SK-N-SH treated with all-trans-retinoic acid at 6 μM for 48 hours (cell line): Measurements from ENCODE around the gene AKAP6.

Experiments
- ATAC-seq: fragments of 200-7000 bp; cut with Tn5 transposase; 3 replicates; pipeline ENCODE4 v1.9.1; 2020; ENCODE audit warnings: mild to moderate bottlenecking, moderate library complexity
- ARNTL ChIP-seq: fragments of 450-650 bp; formaldehyde crosslinking; IDR thresholded peaks from 2 replicates; pipeline ENCODE4 v1.5.0; 2020; ENCODE audit warnings: low read depth, mild to moderate bottlenecking, moderate library complexity, borderline replicate concordance
- CSDC2 ChIP-seq: fragments of 250-450 bp; sonication (Bioruptor Pico); IDR thresholded peaks from 2 replicates; pipeline ENCODE4 v1.5.0; 2020; ENCODE audit warnings: mild to moderate bottlenecking, moderate library complexity
- ESRRG ChIP-seq: fragments of 250-450 bp; sonication (Bioruptor Pico); IDR thresholded peaks from 2 replicates; pipeline ENCODE4 v1.6.1; 2021; ENCODE audit warnings: mild to moderate bottlenecking
- GLIS3 ChIP-seq: fragments of 250-450 bp; sonication (Bioruptor Pico); IDR thresholded peaks from 2 replicates; pipeline ENCODE4 v1.5.0; 2020; ENCODE audit warnings: mild to moderate bottlenecking, moderate library complexity
- ISL1 ChIP-seq: fragments of 250-450 bp; sonication (Bioruptor Pico); IDR thresholded peaks from 2 replicates; pipeline ENCODE4 v2.1.2; 2022; ENCODE audit warnings: mild to moderate bottlenecking, moderate library complexity
- OSR1 ChIP-seq: fragments of 250-450 bp; sonication (Bioruptor Pico); IDR thresholded peaks from 2 replicates; pipeline ENCODE4 v1.8.0; 2022; ENCODE audit warnings: moderate library complexity, mild to moderate bottlenecking, inconsistent platforms
- PPARA ChIP-seq: fragments of 250-450 bp; sonication (Bioruptor Pico); IDR thresholded peaks from 2 replicates; pipeline ENCODE4 v1.5.0; 2020; ENCODE audit warnings: mild to moderate bottlenecking, borderline replicate concordance
- RARB ChIP-seq: fragments of 250-450 bp; sonication (Bioruptor Pico); IDR thresholded peaks from 2 replicates; pipeline ENCODE4 v1.8.0; 2021; ENCODE audit warnings: mild to moderate bottlenecking, moderate library complexity
- TCF4 ChIP-seq: fragments of 250-450 bp; sonication (Bioruptor Pico); IDR thresholded peaks from 2 replicates; pipeline ENCODE4 v1.8.0; 2021; ENCODE audit warnings: mild to moderate bottlenecking, moderate library complexity, borderline replicate concordance
- TOX ChIP-seq: fragments of 250-450 bp; sonication (Bioruptor Pico); IDR thresholded peaks from 2 replicates; pipeline ENCODE4 v1.8.0; 2021; ENCODE audit warnings: mild to moderate bottlenecking, moderate library complexity, borderline replicate concordance
- TSHZ2 ChIP-seq: fragments of 250-450 bp; sonication (Bioruptor Pico); IDR thresholded peaks from 2 replicates; pipeline ENCODE4 v1.5.0; 2020; ENCODE audit warnings: mild to moderate bottlenecking, moderate library complexity
- ZC3H10 ChIP-seq: fragments of 250-450 bp; sonication (Bioruptor Pico); IDR thresholded peaks from 2 replicates; pipeline ENCODE4 v1.5.1; 2021; ENCODE audit warnings: mild to moderate bottlenecking, moderate library complexity
- ZFP3 ChIP-seq: fragments of 250-450 bp; sonication (Bioruptor Pico); IDR thresholded peaks from 2 replicates; pipeline ENCODE4 v1.5.0; 2020; ENCODE audit warnings: mild to moderate bottlenecking, moderate library complexity
- ZFP30 ChIP-seq: fragments of 450-650 bp; formaldehyde crosslinking; IDR thresholded peaks from 2 replicates; pipeline ENCODE4 v1.5.0; 2022; ENCODE audit warnings: mild to moderate bottlenecking, moderate library complexity
- ZNF565 ChIP-seq: fragments of 450-650 bp; formaldehyde crosslinking; conservative IDR thresholded peaks from 2 replicates; pipeline ENCODE4 v1.5.0; 2020; ENCODE audit warnings: low read depth, mild to moderate bottlenecking, moderate library complexity
- ZNF70 ChIP-seq: fragments of 450-650 bp; formaldehyde crosslinking; IDR thresholded peaks from 2 replicates; pipeline ENCODE4 v1.5.0; 2020; ENCODE audit warnings: mild to moderate bottlenecking, moderate library complexity
- ZNF8 ChIP-seq: fragments of 450-650 bp; formaldehyde crosslinking; IDR thresholded peaks from 2 replicates; pipeline ENCODE4 v1.5.0; 2020; ENCODE audit warnings: mild to moderate bottlenecking, moderate library complexity
- TF ChIP-seq, protein P1 (sequence below): fragments of 250-450 bp; sonication (Bioruptor Pico); IDR thresholded peaks from 2 replicates; pipeline ENCODE4 v1.5.1; 2021; ENCODE audit warnings: mild to moderate bottlenecking, moderate library complexity
- TF ChIP-seq, protein P2 (sequence below): fragments of 250-450 bp; sonication (Bioruptor Pico); IDR thresholded peaks from 2 replicates; pipeline ENCODE4 v1.8.0; 2020; ENCODE audit warnings: mild to moderate bottlenecking, moderate library complexity, borderline replicate concordance
- TF ChIP-seq, protein P3 (sequence below): fragments of 250-450 bp; sonication (Bioruptor Pico); IDR thresholded peaks from 2 replicates; pipeline ENCODE4 v1.8.0; 2021; ENCODE audit warnings: low read depth, mild to moderate bottlenecking, moderate library complexity, borderline replicate concordance

AKAP6 gene

GRCh38 chr14:32662211-32662610 is 333.1 kb downstream of the AKAP6 start:
- TF ChIP-seq TCF4 (CRISPR knock-in tag) = no peak
- TF ChIP-seq, protein P1, sequence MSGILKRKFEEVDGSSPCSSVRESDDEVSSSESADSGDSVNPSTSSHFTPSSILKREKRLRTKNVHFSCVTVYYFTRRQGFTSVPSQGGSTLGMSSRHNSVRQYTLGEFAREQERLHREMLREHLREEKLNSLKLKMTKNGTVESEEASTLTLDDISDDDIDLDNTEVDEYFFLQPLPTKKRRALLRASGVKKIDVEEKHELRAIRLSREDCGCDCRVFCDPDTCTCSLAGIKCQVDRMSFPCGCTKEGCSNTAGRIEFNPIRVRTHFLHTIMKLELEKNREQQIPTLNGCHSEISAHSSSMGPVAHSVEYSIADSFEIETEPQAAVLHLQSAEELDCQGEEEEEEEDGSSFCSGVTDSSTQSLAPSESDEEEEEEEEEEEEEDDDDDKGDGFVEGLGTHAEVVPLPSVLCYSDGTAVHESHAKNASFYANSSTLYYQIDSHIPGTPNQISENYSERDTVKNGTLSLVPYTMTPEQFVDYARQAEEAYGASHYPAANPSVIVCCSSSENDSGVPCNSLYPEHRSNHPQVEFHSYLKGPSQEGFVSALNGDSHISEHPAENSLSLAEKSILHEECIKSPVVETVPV (CRISPR knock-in tag) = no peak
- TF ChIP-seq, protein P2, sequence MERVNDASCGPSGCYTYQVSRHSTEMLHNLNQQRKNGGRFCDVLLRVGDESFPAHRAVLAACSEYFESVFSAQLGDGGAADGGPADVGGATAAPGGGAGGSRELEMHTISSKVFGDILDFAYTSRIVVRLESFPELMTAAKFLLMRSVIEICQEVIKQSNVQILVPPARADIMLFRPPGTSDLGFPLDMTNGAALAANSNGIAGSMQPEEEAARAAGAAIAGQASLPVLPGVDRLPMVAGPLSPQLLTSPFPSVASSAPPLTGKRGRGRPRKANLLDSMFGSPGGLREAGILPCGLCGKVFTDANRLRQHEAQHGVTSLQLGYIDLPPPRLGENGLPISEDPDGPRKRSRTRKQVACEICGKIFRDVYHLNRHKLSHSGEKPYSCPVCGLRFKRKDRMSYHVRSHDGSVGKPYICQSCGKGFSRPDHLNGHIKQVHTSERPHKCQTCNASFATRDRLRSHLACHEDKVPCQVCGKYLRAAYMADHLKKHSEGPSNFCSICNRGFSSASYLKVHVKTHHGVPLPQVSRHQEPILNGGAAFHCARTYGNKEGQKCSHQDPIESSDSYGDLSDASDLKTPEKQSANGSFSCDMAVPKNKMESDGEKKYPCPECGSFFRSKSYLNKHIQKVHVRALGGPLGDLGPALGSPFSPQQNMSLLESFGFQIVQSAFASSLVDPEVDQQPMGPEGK (CRISPR knock-in tag) = no peak
- no peak for TF ChIP-seq ISL1 (CRISPR knock-in tag)
- no peak for TF ChIP-seq ZFP3 (CRISPR knock-in tag)
- no peak for TF ChIP-seq GLIS3
- TF ChIP-seq ZC3H10 = no peak
- no peak for TF ChIP-seq TSHZ2 (CRISPR knock-in tag)
- no peak for TF ChIP-seq ESRRG (CRISPR knock-in tag)
- no peak for TF ChIP-seq PPARA (CRISPR knock-in tag)
- no peak for ATAC-seq

- peak; percentile 76 for ATAC-seq
- TF ChIP-seq, protein P1 (CRISPR knock-in tag) = no peak
- TF ChIP-seq TCF4 (CRISPR knock-in tag) = peak; percentile 78
- TF ChIP-seq, all 23 proteins: peak for 1
Measured at GRCh38 chr14:32666308-32666707, 337.2 kb downstream of the AKAP6 start.

- no peak for TF ChIP-seq GLIS3
- TF ChIP-seq, protein P3, sequence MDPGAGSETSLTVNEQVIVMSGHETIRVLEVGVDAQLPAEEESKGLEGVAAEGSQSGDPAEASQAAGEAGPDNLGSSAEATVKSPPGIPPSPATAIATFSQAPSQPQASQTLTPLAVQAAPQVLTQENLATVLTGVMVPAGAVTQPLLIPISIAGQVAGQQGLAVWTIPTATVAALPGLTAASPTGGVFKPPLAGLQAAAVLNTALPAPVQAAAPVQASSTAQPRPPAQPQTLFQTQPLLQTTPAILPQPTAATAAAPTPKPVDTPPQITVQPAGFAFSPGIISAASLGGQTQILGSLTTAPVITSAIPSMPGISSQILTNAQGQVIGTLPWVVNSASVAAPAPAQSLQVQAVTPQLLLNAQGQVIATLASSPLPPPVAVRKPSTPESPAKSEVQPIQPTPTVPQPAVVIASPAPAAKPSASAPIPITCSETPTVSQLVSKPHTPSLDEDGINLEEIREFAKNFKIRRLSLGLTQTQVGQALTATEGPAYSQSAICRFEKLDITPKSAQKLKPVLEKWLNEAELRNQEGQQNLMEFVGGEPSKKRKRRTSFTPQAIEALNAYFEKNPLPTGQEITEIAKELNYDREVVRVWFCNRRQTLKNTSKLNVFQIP = no peak
- TF ChIP-seq ZNF8 (CRISPR knock-in tag) = no peak
- TF ChIP-seq TOX (CRISPR knock-in tag) = no peak
- no peak for TF ChIP-seq TCF4 (CRISPR knock-in tag)
- TF ChIP-seq ZC3H10 = no peak
- TF ChIP-seq ESRRG (CRISPR knock-in tag) = no peak
- TF ChIP-seq ARNTL (CRISPR knock-in tag) = no peak
- no peak for TF ChIP-seq ZFP30 (CRISPR knock-in tag)
- no peak for TF ChIP-seq RARB (CRISPR knock-in tag)
- TF ChIP-seq, protein P2 (CRISPR knock-in tag) = no peak
- no peak for TF ChIP-seq OSR1 (CRISPR knock-in tag)
- TF ChIP-seq ZNF565 (CRISPR knock-in tag) = no peak
- no peak for TF ChIP-seq CSDC2
- TF ChIP-seq ZFP3 (CRISPR knock-in tag) = no peak
- TF ChIP-seq, protein P1 (CRISPR knock-in tag) = no peak
- TF ChIP-seq ZNF70 (CRISPR knock-in tag) = no peak
- ATAC-seq = no peak
Measured at GRCh38 chr14:32667287-32667686, 338.2 kb downstream of the AKAP6 start.
